AG04449 (cell line): ENCODE measurements around the gene TEKT1.

ENCODE experiments used
- CTCF ChIA-PET: fragments of 350-600 bp; formaldehyde crosslinking; extraction: SDS; loops from one replicate; lab custom pipeline; 2021; ENCODE audit warnings: antibody characterized with exemption; lab: Yijun Ruan, JAX
- POLR2A ChIA-PET: fragments of 400-600, 350-600 bp; formaldehyde crosslinking; extraction: SDS; loops from one replicate; lab custom pipeline; 2020; ENCODE audit warnings: antibody characterized with exemption, inconsistent platforms; lab: Yijun Ruan, JAX
- DNase-seq: peaks from one replicate; pipeline ENCODE4 v3.0.0-alpha.2; 2010; ENCODE audit warnings: low read depth, low spot score
- H3K4me3 ChIP-seq: 2 replicates; pipeline ENCODE4 v1.5.1; 2011; ENCODE audit warnings: low read depth, mild to moderate bottlenecking, control low read depth, low read length
- CTCF ChIP-seq: IDR thresholded peaks from one replicate; pipeline ENCODE4 v1.5.1; 2011; ENCODE audit warnings: mild to moderate bottlenecking, moderate library complexity, low read length, control low read depth, inconsistent platforms; ENCODE audit not compliant: insufficient read depth; ENCODE audit errors: missing control alignments

TEKT1 gene

GRCh38 chr17:6812295-6812694, 19.2 kb downstream of the TEKT1 start:
- no peak for TF ChIP-seq CTCF
- CTCF ChIA-PET, result interaction anchor here (0.6 kb wide), 1 partner anchor 31 kb away, joined by 3 read pairs; no protein-coding TSS in a partner anchor
- POLR2A ChIA-PET, result no interaction called here
- no peak overlapping the region for H3K4me3 ChIP-seq
- no peak for DNase-seq

DNA sequence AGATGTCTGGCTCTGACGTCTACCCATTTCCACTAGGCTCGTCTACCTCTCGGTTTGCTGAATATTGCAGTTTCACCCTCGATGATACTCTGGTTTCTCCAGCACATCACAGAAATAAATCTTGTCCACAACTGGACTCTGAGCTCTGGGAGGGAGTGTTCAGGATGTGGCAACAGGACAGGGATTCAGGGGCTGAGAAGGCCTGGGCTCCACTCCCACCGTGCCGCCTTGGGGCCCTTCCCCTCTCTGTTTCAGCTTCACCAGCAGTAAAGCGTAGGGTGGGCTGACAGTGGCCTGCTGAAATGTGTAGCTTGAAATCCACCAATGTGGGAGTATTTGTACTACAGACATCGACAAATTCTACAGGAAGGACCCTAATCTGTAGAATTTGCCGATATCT, 20.0 kb downstream of the TEKT1 start:
- no peak for DNase-seq
- no peak for TF ChIP-seq CTCF
- H3K4me3 ChIP-seq, result no peak overlapping the region
- CTCF ChIA-PET, result interaction anchor here (0.6 kb wide), 1 partner anchor 32 kb away, joined by 3 read pairs; no protein-coding TSS in a partner anchor
- POLR2A ChIA-PET, result no interaction called here

DNA sequence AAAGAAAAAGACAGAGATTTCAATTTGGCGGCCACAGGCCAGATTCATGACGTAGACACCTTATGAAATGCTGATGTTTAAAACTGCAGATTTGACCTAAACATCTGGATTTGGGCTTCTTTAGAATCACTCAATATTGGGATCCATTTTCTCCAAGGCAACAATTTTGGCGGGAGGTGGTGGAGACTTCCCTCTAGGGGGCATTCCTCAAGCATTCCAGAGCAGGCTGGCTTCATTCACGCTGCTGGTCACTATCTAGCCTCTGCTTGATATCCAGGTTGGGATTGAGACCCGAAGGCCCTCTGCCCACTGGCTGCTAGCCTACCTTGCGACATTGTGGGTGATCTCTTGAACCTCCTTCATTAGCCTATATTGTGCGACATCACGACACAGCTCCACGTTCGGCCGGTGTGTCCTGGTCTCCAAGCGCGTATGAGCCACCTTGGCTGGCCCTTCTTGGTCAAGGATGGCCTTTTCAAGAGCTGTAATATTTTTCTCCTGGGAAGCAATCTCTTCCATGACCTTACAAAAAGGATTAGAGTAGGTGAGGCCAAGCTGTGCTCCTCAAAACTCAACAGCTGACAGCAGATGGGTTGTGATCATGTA, 31.0 kb downstream of the TEKT1 start:
- H3K4me3 ChIP-seq, result no peak overlapping the region
- no peak for DNase-seq
- ChIA-PET CTCF (no interaction called here), POLR2A (no interaction called here)
- no peak for TF ChIP-seq CTCF

DNA sequence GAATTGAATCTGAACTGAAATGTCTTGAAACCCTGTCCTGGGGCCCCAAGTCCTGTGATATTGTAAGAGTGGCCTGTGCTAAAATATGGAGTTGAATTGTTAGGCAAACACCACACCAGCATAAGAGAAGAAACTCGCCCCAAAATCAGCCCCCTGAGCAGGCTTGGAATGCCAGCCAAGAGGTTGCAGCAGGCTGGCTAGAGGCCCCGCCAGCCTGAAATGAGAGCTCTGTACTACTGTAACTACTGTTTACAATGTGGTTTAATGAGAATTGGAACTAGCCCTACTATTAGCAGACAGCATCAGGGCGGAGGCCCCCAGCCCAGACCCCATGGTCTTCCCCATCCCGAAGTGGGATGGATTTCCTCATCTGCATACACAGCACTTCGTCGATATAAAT, 31.8 kb downstream of the TEKT1 start:
- TF ChIP-seq CTCF, result no peak
- DNase-seq, result no peak
- CTCF ChIA-PET, result no interaction called here
- POLR2A ChIA-PET, result no interaction called here
- H3K4me3 ChIP-seq, result no peak overlapping the region

GRCh38 chr17:6797718-6798351, 33.7 kb downstream of the TEKT1 start:
- CTCF ChIA-PET, result no interaction called here
- TF ChIP-seq CTCF, result no peak
- POLR2A ChIA-PET, result no interaction called here
- H3K4me3 ChIP-seq, result no peak overlapping the region
- DNase-seq, result no peak

DNA sequence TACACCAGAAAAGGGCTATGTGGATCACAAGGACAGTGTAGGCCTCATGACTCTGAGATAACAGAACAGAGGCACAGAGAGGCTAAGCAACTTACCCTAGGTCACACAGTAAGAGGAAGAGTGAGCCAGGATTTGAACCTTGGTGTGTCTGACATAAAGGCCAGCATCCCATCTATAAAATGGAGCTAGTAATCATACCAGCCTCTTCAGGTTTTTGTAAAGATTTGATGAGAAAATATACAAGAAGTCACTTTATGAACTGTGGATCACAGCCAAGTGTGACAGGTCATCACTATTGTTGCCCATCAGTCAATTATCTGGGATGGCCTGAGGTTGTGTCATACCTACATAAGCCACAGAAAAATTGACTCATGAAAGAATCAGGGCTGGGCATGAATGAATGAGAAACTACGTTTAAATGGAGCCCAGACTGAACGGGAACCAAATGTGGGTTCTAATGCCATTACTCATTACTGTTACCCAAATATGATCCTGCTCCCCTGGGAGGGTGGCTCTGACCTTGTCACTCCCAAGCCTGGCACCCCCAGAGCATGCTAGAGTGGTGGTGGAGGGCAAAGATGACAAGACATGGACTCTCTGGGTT, 34.5 kb downstream of the TEKT1 start:
- TF ChIP-seq CTCF, result no peak
- POLR2A ChIA-PET, result no interaction called here

More for the DNA sequence above, 34.5 kb downstream of the TEKT1 start:
- no peak overlapping the region for H3K4me3 ChIP-seq
- DNase-seq, result no peak
- CTCF ChIA-PET, result no interaction called here
